SIG-M5 treated with dmso at 0.1 percent for 504 hours (cell line): ENCODE measurements around the gene SGK1.
A peak's percentile ranks its signal among the peaks of the same experiment; 100 is the strongest.
"Not testable (repeated sequence)": the region's sequence is repeated elsewhere in the genome, so short reads cannot be mapped to it uniquely, and the experiment has no call there.

ENCODE experiments used
- DNase-seq: peaks from one replicate; lab custom pipeline; 2025; ENCODE audit not compliant: unreplicated experiment; lab: John Stamatoyannopoulos, UW

The SGK1 gene

GRCh38 chr6:134195164-134195906, 122.6 kb downstream of the SGK1 start:
- DNase-seq, result no peak

GRCh38 chr6:134193536-134194498, 124.1 kb downstream of the SGK1 start:
- DNase-seq, result no peak

DNA sequence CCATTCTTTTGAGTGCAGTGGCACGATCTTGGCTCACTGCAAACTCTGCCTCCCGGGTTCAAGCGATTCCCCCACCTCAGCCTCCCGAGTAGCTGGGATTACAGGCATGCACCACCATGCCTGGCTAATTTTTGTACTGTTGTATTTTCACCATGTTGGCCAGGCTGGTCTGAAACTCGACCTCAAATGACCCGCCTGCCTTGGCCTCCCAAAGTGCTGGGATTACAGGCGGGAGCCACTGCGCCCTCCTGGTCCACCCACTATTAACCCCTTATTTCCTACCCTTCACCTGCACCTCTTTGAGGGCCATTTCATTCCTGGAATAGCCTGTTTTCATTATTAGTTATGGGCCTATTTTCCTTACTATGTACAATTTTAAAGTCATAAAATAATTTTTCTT, 125.3 kb downstream of the SGK1 start:
- not testable (repeated sequence) for DNase-seq

GRCh38 chr6:134190883-134191282, 127.0 kb downstream of the SGK1 start:
- DNase-seq, result no peak

- DNase-seq, result no peak
Measured at GRCh38 chr6:134187751-134188150, 130.2 kb downstream of the SGK1 start.

GRCh38 chr6:134187154-134187553, 130.8 kb downstream of the SGK1 start:
- no peak for DNase-seq

GRCh38 chr6:134186355-134186754, 131.6 kb downstream of the SGK1 start:
- no peak for DNase-seq

GRCh38 chr6:134185277-134185676, 132.6 kb downstream of the SGK1 start:
- DNase-seq, result no peak

DNA sequence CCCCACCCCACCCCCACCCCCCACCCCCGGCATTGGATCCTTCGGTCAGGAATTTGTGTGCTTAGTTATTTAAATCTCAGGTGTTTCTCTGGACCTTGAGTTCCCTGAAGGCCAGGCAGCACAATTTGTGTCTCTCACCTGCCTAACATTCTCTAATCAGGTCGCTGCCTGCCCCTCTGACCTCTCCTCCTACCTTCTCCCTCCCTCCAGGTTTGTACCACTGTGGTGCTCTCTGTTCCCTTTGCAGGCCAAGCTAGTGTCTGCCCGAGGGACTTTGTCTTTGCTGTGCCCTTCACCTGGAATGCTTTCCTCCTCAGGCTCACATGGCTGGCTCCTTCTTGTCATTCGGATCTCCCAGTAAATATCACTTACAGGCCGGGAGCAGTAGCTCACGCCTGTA, 134.1 kb downstream of the SGK1 start:
- no peak for DNase-seq

DNA sequence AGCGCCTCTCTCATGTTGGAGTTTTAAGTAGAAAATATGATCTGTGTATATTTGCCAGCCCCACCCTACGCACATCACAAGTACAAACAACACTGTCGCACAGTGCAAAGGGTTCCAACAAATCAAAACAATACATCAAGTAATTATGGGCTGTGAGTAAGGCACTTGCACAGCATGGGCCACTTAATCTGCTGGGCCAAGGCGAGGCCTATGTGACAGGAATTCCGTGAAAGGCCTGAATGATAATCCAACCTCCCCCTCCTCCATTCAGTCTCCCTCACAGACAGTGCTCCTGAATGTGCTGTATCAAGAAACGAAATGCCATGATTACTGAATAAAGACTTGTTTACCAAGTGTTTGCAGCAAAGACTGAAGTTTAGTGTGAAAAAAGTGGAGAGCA, 135.4 kb downstream of the SGK1 start:
- no peak for DNase-seq

DNA sequence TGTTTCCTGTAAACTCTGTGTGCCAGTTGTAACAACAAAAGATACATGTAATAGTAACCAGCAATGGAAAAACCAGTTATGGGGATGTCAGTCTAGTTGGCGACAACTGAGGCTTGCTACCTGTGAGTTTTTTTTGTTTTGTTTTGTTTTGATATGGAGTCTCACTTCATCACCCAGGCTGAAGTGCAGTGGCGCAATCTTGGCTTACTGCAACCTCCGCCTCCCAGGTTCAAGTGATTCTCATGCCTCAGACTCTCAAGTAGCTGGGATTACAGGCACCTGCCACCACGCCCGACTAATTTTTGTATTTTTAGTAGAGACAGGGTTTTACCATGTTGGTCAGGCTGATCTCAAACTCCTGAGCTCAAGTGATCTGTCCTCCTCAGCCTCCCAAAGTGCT, 136.2 kb downstream of the SGK1 start:
- not testable (repeated sequence) for DNase-seq

GRCh38 chr6:134181251-134181650, 136.7 kb downstream of the SGK1 start:
- DNase-seq, result not testable (repeated sequence)

GRCh38 chr6:134180540-134180939, 137.4 kb downstream of the SGK1 start:
- DNase-seq, result not testable (repeated sequence)

DNA sequence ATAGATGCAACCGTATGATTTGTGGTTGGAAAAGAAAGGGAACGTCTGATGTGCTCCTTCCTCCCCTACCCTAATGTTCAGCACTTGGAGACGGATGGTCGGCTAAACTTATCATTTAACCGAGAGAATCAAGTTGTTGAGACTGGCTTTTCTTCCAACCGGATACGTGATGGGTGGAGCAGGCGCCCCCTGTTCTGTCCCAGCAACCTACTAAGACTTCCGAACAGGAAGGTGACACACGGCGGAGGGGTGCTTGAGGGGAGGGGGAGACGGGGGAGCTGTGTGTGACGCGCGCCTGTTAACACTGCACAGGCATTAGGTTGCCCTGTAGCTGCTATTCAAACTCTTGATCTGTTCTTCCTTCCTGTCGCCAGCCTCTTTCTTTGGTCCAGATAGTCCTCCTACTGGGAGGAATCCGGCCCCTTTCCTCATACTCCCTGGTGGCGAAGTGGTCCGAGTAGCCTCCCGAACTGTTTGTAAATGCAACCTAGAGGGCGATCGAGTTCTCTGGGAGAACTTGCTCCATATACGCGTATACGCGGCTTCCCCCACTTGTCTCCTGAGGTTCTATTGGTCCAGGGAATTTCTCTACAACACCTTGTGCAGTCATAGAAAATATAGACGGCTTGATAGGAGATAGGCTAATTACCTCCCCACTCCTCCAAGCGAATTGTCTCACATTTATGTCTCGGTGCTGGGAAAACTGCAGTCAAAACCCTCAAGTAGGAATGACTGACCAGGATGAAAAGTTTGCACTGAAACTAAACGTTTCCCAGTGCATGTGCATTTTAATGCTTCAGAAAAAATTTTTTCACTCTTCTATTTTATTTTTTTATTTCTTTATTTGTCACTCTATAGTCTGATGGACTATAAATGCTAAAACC, 139.5 kb downstream of the SGK1 start:
- DNase-seq, result peak; percentile 82

GRCh38 chr6:134177753-134178160, 140.2 kb downstream of the SGK1 start:
- peak; percentile 58 for DNase-seq

DNA sequence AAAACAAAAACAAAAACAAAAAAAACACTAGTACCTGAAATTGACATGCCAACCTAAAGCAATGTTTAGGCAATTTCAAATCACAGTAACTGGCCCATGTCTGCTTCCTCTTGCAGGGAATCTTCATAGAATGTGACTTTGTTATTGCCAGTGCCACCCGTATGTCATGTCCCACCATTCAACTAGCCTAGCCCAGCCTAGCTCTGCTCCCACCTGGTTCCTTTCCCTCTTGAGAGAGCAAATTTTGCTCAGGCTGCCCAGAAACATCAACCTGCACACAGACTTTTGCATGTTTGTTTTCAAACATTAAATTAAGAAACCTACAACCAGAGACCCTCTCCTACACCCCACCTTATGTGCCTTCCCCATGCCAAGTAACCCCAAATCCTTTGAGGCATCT, 140.7 kb downstream of the SGK1 start:
- no peak for DNase-seq

DNA sequence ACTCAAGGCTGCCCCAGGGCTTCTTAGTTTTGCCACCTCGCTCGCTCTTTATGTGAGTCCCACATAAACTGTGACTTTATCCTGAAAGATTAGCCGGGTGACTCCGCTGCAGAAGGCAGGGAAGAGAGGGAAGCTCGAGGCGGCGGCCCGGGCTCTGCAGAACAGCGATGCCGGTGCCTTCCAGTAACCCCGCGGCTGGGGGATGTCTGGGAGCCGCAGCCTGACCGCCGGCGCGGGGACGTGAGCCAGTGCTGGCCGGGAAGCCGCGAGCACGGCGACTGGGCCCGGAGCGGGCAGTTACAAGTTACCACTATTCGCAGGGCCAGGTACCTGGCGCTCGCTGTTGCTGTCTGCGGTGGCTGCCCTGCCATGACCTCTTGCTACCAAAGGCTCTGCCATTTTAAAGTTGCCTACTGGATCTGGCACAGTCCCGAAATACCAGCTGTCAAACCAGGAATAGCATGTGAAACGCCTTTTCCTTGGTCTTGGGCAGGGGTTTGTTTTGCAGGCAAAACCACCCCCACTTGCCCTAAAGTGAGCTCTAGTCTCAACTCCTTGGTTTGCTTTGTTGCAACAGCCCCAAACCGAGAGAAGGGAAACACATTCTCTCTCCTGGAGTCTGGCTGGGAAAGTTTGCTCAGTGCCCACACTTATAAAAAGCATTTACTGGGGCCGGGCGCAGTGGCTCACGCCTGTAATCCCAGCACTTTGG, 141.5 kb downstream of the SGK1 start:
- DNase-seq, result no peak

GRCh38 chr6:134175532-134176263, 142.2 kb downstream of the SGK1 start:
- DNase-seq, result peak; percentile 37

- DNase-seq, result peak; percentile 68
Measured at GRCh38 chr6:134174672-134175531, 143.0 kb downstream of the SGK1 start.
